Mesenchymal stem cell (in vitro differentiated cells and primary cell): ENCODE results near the gene LIPE.

Experiments
- DNase-seq: peaks from one replicate; pipeline ENCODE4 v3.0.0-alpha.2; 2013
- H2AFZ ChIP-seq: one replicate; pipeline ENCODE4 v1.6.1; 2013; ENCODE audit warnings: low read depth, mild to moderate bottlenecking, control low read depth, inconsistent platforms, low read length, moderate library complexity
- H2AK5ac ChIP-seq: 2 replicates; pipeline ENCODE4 v1.6.1; 2013; ENCODE audit warnings: low read length, moderate library complexity, mild to moderate bottlenecking, inconsistent platforms; ENCODE audit not compliant: severe bottlenecking
- H2BK120ac ChIP-seq: one replicate; pipeline ENCODE4 v1.6.1; 2013; ENCODE audit warnings: low read depth, mild to moderate bottlenecking, inconsistent platforms, low read length, moderate library complexity
- H2BK12ac ChIP-seq, 2 experiments: one replicate each; pipeline ENCODE4 v1.6.1; 2013; ENCODE audit warnings: inconsistent platforms in 2 of 2, low read length in 2 of 2, mild to moderate bottlenecking in 2 of 2, moderate library complexity in 2 of 2, control low read depth in 1 of 2
- H2BK15ac ChIP-seq: one replicate; pipeline ENCODE4 v1.6.1; 2013; ENCODE audit warnings: mild to moderate bottlenecking, low read depth, inconsistent platforms; ENCODE audit not compliant: poor library complexity, severe bottlenecking
- H2BK5ac ChIP-seq: 2 replicates; pipeline ENCODE4 v1.6.1; 2013; ENCODE audit warnings: low read depth, mild to moderate bottlenecking, low read length, control low read depth, inconsistent platforms; ENCODE audit not compliant: poor library complexity, severe bottlenecking
- H3K14ac ChIP-seq, 2 experiments: one replicate each; pipeline ENCODE4 v1.6.1; 2013; ENCODE audit warnings: inconsistent platforms in 2 of 2, low read length in 2 of 2, control low read depth in 1 of 2, mild to moderate bottlenecking in 1 of 2, moderate library complexity in 1 of 2
- H3K18ac ChIP-seq, 2 experiments: one replicate each; pipeline ENCODE4 v1.6.1; 2013; ENCODE audit warnings: inconsistent platforms in 2 of 2, low read length in 2 of 2, control low read depth in 1 of 2, low read depth in 1 of 2, mild to moderate bottlenecking in 1 of 2
- H3K23ac ChIP-seq, 2 experiments: one replicate each; pipeline ENCODE4 v1.6.1; 2013; ENCODE audit warnings: inconsistent platforms in 2 of 2, low read length in 2 of 2, mild to moderate bottlenecking in 2 of 2, moderate library complexity in 2 of 2, control low read depth in 1 of 2
- H3K27ac ChIP-seq: 2 replicates; pipeline ENCODE4 v1.5.1; 2013; ENCODE audit warnings: mild to moderate bottlenecking, moderate library complexity, low read length, control low read depth, inconsistent platforms; ENCODE audit not compliant: poor library complexity, severe bottlenecking
- H3K27me3 ChIP-seq, 2 experiments: 2 replicates each; pipeline versions ENCODE4 v1.6.1 to v1.7.0; 2013; ENCODE audit warnings: low read length in 2 of 2, mild to moderate bottlenecking in 2 of 2, moderate library complexity in 2 of 2, control low read depth in 1 of 2, inconsistent platforms in 1 of 2; ENCODE audit not compliant: control insufficient read depth in 1 of 2, insufficient read depth in 1 of 2
- H3K36me3 ChIP-seq, 2 experiments: 2 replicates each; pipeline versions ENCODE4 v1.6.1 to v1.7.0; 2013; ENCODE audit warnings: low read length in 2 of 2, control low read depth in 1 of 2, inconsistent platforms in 1 of 2, low read depth in 1 of 2, mild to moderate bottlenecking in 1 of 2; ENCODE audit not compliant: insufficient read depth in 2 of 2, control insufficient read depth in 1 of 2
- H3K4ac ChIP-seq, 2 experiments: one replicate each; pipeline ENCODE4 v1.6.1; 2013; ENCODE audit warnings: inconsistent platforms in 2 of 2, low read length in 2 of 2, mild to moderate bottlenecking in 2 of 2, moderate library complexity in 2 of 2, control low read depth in 1 of 2, low read depth in 1 of 2
- H3K4me1 ChIP-seq: 2 replicates; pipeline ENCODE4 v1.6.1; 2013; ENCODE audit warnings: low read depth, low read length, control low read depth; ENCODE audit not compliant: control insufficient read depth, insufficient read depth
- H3K4me2 ChIP-seq: 2 replicates; pipeline ENCODE4 v1.6.1; 2013; ENCODE audit warnings: low read length, mild to moderate bottlenecking, inconsistent platforms; ENCODE audit not compliant: poor library complexity, severe bottlenecking
- H3K4me3 ChIP-seq, 2 experiments: 2 replicates each; pipeline versions ENCODE4 v1.5.1 to v1.7.0; 2013; ENCODE audit warnings: low read length in 2 of 2, mild to moderate bottlenecking in 2 of 2, control low read depth in 1 of 2, low read depth in 1 of 2; ENCODE audit not compliant: insufficient read depth in 1 of 2
- H3K79me1 ChIP-seq: replicated peaks from 2 replicates; pipeline ENCODE4 v1.6.1; 2013; ENCODE audit warnings: mild to moderate bottlenecking, control low read depth, low read length, inconsistent platforms; ENCODE audit not compliant: poor library complexity, severe bottlenecking
- H3K9ac ChIP-seq: 2 replicates; pipeline ENCODE4 v1.7.0; 2013; ENCODE audit warnings: mild to moderate bottlenecking, low read length, moderate library complexity
- H3K9me3 ChIP-seq: 2 replicates; pipeline ENCODE4 v1.7.0; 2013; ENCODE audit warnings: mild to moderate bottlenecking, low read length; ENCODE audit not compliant: control insufficient read depth
- H4K8ac ChIP-seq: one replicate; pipeline ENCODE4 v1.6.1; 2013; ENCODE audit warnings: inconsistent platforms, mild to moderate bottlenecking, low read length, moderate library complexity
- H4K91ac ChIP-seq: one replicate; pipeline ENCODE4 v1.6.1; 2013; ENCODE audit warnings: mild to moderate bottlenecking, low read length, inconsistent platforms
- WGBS: methylation state at CpG from one replicate; pipeline ENCODE4 v1.1.7; 2013; ENCODE audit warnings: mixed read lengths; 5-methylcytosine and 5-hydroxymethylcytosine counted together

Gene LIPE

GRCh38 chr19:42419309-42419708 is 7.9 kb downstream of the LIPE start:
- no peak for DNase-seq

GRCh38 chr19:42412661-42413076 is 14.5 kb downstream of the LIPE start:
- no peak overlapping the region for H3K27ac ChIP-seq
- H4K91ac ChIP-seq = no peak overlapping the region
- H2BK5ac ChIP-seq = peak overlapping the region; percentile 25
- H3K9ac ChIP-seq = peak overlapping the region; percentile 11
- no peaks in the 10 kb centered on the region for H3K27me3 ChIP-seq
- peaks cover 0 to 12% of the 10 kb centered on the region in 2 experiments for H3K36me3 ChIP-seq
- WGBS = 90% methylated on average over 4 of the region's 4 CpGs
- no peak overlapping the region for H3K4me2 ChIP-seq
- no peak overlapping the region for H2BK120ac ChIP-seq
- DNase-seq = no peak
- no peak overlapping the region for H2AFZ ChIP-seq
- H3K4ac ChIP-seq = no peak overlapping the region
- no peak overlapping the region for H2BK12ac ChIP-seq
- no peak overlapping the region for H3K4me3 ChIP-seq
- peak overlapping the region; percentile 8 for H2AK5ac ChIP-seq
- no peak overlapping the region for H3K14ac ChIP-seq
- peak overlapping the region in 1 of 2 experiments; percentile 29 for H3K18ac ChIP-seq
- H3K79me1 ChIP-seq = peaks cover 6% of the 10 kb centered on the region
- peaks cover 19% of the 10 kb centered on the region for H3K4me1 ChIP-seq
- no peak overlapping the region for H2BK15ac ChIP-seq
- no peak overlapping the region for H4K8ac ChIP-seq
- no peaks in the 10 kb centered on the region for H3K9me3 ChIP-seq
- H3K23ac ChIP-seq = no peak overlapping the region

More at GRCh38 chr19:42419309-42419708, 7.9 kb downstream of the LIPE start:
- Histone ChIP-seq H3K9ac (no peak overlapping the region), H2BK120ac (no peak overlapping the region), H3K4me3 (no peak overlapping the region), H3K14ac (no peak overlapping the region), H3K36me3 (no peaks in the 10 kb centered on the region), H3K4me1 (peaks cover 17% of the 10 kb centered on the region), H2BK5ac (no peak overlapping the region), H2BK15ac (no peak overlapping the region), H3K27ac (no peak overlapping the region), H3K9me3 (no peaks in the 10 kb centered on the region), H3K4me2 (no peak overlapping the region), H2AK5ac (no peak overlapping the region), H4K91ac (no peak overlapping the region), H3K18ac (no peak overlapping the region), H3K27me3 (peaks cover 4% of the 10 kb centered on the region in 2 experiments), H3K4ac (no peak overlapping the region), H4K8ac (no peak overlapping the region), H3K23ac (no peak overlapping the region), H3K79me1 (peaks cover 2% of the 10 kb centered on the region), H2AFZ (no peak overlapping the region), H2BK12ac (no peak overlapping the region)
- WGBS = 86% methylated on average over 6 of the region's 6 CpGs

- Histone ChIP-seq H2BK5ac (peak overlapping the region; percentile 25), H3K27ac (no peak overlapping the region), H2BK12ac (no peak overlapping the region), H2AK5ac (no peak overlapping the region), H3K4ac (no peak overlapping the region), H3K4me1 (peaks cover 19% of the 10 kb centered on the region), H3K4me3 (no peak overlapping the region), H4K91ac (no peak overlapping the region), H3K9ac (no peak overlapping the region), H3K36me3 (peaks cover 0 to 16% of the 10 kb centered on the region in 2 experiments), H2BK120ac (no peak overlapping the region), H3K4me2 (no peak overlapping the region), H3K14ac (no peak overlapping the region), H3K79me1 (peaks cover 6% of the 10 kb centered on the region), H2AFZ (no peak overlapping the region), H3K9me3 (no peaks in the 10 kb centered on the region), H3K18ac (no peak overlapping the region), H2BK15ac (no peak overlapping the region), H4K8ac (no peak overlapping the region), H3K27me3 (no peaks in the 10 kb centered on the region), H3K23ac (no peak overlapping the region)
- 45% methylated on average over 7 of the region's 7 CpGs for WGBS
- no peak for DNase-seq
Measured at GRCh38 chr19:42412227-42412626, 15.0 kb downstream of the LIPE start.

GRCh38 chr19:42411581-42412178 is 15.5 kb downstream of the LIPE start:
- Histone ChIP-seq H3K9ac (no peak overlapping the region), H3K9me3 (no peaks in the 10 kb centered on the region), H3K23ac (no peak overlapping the region), H2BK120ac (no peak overlapping the region), H2BK5ac (no peak overlapping the region), H3K4me3 (no peak overlapping the region), H3K27ac (no peak overlapping the region), H3K18ac (no peak overlapping the region), H2BK12ac (no peak overlapping the region), H2AK5ac (peak overlapping the region; percentile 44), H3K4me1 (peaks cover 19% of the 10 kb centered on the region), H2AFZ (no peak overlapping the region), H3K27me3 (no peaks in the 10 kb centered on the region), H4K91ac (no peak overlapping the region), H3K79me1 (peaks cover 7% of the 10 kb centered on the region), H2BK15ac (no peak overlapping the region), H3K36me3 (peaks cover 0 to 16% of the 10 kb centered on the region in 2 experiments), H3K4ac (no peak overlapping the region), H4K8ac (peak overlapping the region; percentile 64), H3K14ac (no peak overlapping the region), H3K4me2 (no peak overlapping the region)
- 88% methylated on average over 7 of the region's 8 CpGs for WGBS
- no peak for DNase-seq
